Esophagus muscularis mucosa (tissue), 4 donors: ENCODE measurements around the gene MERTK.

Experiments used
- EP300 ChIP-seq: sonication (generic); formaldehyde crosslinking; IDR thresholded peaks from one replicate; pipeline ENCODE4 v1.6.1; 2017; ENCODE audit warnings: antibody characterized with exemption
- POLR2A ChIP-seq: fragments of 450-650 bp; IDR thresholded peaks from one replicate; pipeline ENCODE4 v1.6.1; 2017; ENCODE audit warnings: antibody characterized with exemption, moderate library complexity, mild to moderate bottlenecking, low read depth
- POLR2AphosphoS5 ChIP-seq, 2 donors: sonication (generic); formaldehyde crosslinking; IDR thresholded peaks; one replicate each; pipeline ENCODE4 v1.6.1; 2017; ENCODE audit warnings: antibody characterized with exemption in 2 of 2
- TF ChIP-seq, protein P1 (sequence below), 3 experiments: fragments of 200-600 bp in 2 of 3; fragments of 450-650 bp in 1 of 3; sonication (generic) in 2 of 3; IDR thresholded peaks; one replicate each; pipeline ENCODE4 v1.5.1; 2017 to 2019; ENCODE audit warnings: antibody characterized with exemption in 3 of 3, mild to moderate bottlenecking in 2 of 3, moderate library complexity in 1 of 3

- TF ChIP-seq, protein P1, sequence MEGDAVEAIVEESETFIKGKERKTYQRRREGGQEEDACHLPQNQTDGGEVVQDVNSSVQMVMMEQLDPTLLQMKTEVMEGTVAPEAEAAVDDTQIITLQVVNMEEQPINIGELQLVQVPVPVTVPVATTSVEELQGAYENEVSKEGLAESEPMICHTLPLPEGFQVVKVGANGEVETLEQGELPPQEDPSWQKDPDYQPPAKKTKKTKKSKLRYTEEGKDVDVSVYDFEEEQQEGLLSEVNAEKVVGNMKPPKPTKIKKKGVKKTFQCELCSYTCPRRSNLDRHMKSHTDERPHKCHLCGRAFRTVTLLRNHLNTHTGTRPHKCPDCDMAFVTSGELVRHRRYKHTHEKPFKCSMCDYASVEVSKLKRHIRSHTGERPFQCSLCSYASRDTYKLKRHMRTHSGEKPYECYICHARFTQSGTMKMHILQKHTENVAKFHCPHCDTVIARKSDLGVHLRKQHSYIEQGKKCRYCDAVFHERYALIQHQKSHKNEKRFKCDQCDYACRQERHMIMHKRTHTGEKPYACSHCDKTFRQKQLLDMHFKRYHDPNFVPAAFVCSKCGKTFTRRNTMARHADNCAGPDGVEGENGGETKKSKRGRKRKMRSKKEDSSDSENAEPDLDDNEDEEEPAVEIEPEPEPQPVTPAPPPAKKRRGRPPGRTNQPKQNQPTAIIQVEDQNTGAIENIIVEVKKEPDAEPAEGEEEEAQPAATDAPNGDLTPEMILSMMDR (IDR thresholded peaks at IDR 0.05): no peak
- TF ChIP-seq POLR2AphosphoS5 (IDR thresholded peaks at IDR 0.05) (no peak), EP300 (no peak), POLR2A (no peak)
These were observed 134.5 kb downstream of the MERTK start for GRCh38 chr2:112032689-112033465.
